DMS153 treated with DMSO at 0.1 percent for 48 hours (cell line): ENCODE measurements around the gene TBRG4.
"Not testable (repeated sequence)": the region's sequence is repeated elsewhere in the genome, so short reads cannot be mapped to it uniquely, and the experiment has no call there.

Experiments
- DNase-seq: peaks from one replicate; lab custom pipeline; 2025; ENCODE audit not compliant: unreplicated experiment; lab: John Stamatoyannopoulos, UW

The TBRG4 gene

GRCh38 chr7:45118292-45118691, 6.8 kb upstream of the TBRG4 start:
- DNase-seq: no peak

GRCh38 chr7:45117582-45117981, 6.1 kb upstream of the TBRG4 start:
- no peak for DNase-seq

- no peak for DNase-seq
Measured at GRCh38 chr7:45116048-45116447, 4.6 kb upstream of the TBRG4 start.

- DNase-seq: no peak
Measured at GRCh38 chr7:45114926-45115325, 3.4 kb upstream of the TBRG4 start.

GRCh38 chr7:45114257-45114656, 2.8 kb upstream of the TBRG4 start:
- not testable (repeated sequence) for DNase-seq

GRCh38 chr7:45112648-45113047, 1.2 kb upstream of the TBRG4 start:
- no peak for DNase-seq

- no peak for DNase-seq
Measured at GRCh38 chr7:45108863-45109262, 2.6 kb downstream of the TBRG4 start.

- no peak for DNase-seq
Measured at GRCh38 chr7:45107356-45107755, 4.1 kb downstream of the TBRG4 start.

- DNase-seq: no peak
Measured at GRCh38 chr7:45106820-45107219, 4.7 kb downstream of the TBRG4 start.

- no peak for DNase-seq
Measured at GRCh38 chr7:45105588-45106188, 5.8 kb downstream of the TBRG4 start.

- DNase-seq: no peak
Measured at GRCh38 chr7:45104844-45105587, 6.5 kb downstream of the TBRG4 start.

GRCh38 chr7:45103958-45104843, 7.3 kb downstream of the TBRG4 start:
- DNase-seq: no peak

GRCh38 chr7:45102785-45103712, 8.4 kb downstream of the TBRG4 start:
- DNase-seq: no peak

- DNase-seq: no peak
Measured at GRCh38 chr7:45101748-45102147, 9.7 kb downstream of the TBRG4 start.

- DNase-seq: no peak
Measured at GRCh38 chr7:45100761-45101480, 10.6 kb downstream of the TBRG4 start.

- DNase-seq: no peak
Measured at GRCh38 chr7:45099891-45100760, 11.4 kb downstream of the TBRG4 start.

GRCh38 chr7:45098983-45099839, 12.3 kb downstream of the TBRG4 start:
- no peak for DNase-seq

GRCh38 chr7:45092931-45093235, 18.6 kb downstream of the TBRG4 start:
- no peak for DNase-seq
